Neural cell (in vitro differentiated cells): Measurements from ENCODE around the gene FAM200B. TPM values are rescaled to one million over a fixed set of nuclear protein-coding genes. Genes with fewer than 3 reads are reported as not detected.

Source experiments
- H2AFZ ChIP-seq: fragments of 200-600, 300-800 bp; sonication (generic), shearing (Covaris generic); 2 replicates; pipeline ENCODE4 v1.6.0; 2014; ENCODE audit warnings: low read depth, mild to moderate bottlenecking, antibody characterized with exemption, low read length, moderate library complexity
- H3F3A ChIP-seq: fragments of 200-600 bp; shearing (Covaris generic); 2 replicates; pipeline ENCODE4 v1.6.1; 2016; ENCODE audit warnings: mild to moderate bottlenecking, moderate library complexity, mixed read lengths, antibody characterized with exemption, low read length; ENCODE audit not compliant: insufficient read depth, poor library complexity, severe bottlenecking
- H3K27ac ChIP-seq: fragments of 200-600, 300-800 bp; sonication (generic), shearing (Covaris generic); 2 replicates; pipeline ENCODE4 v1.5.1; 2014; ENCODE audit warnings: mild to moderate bottlenecking, low read length, moderate library complexity
- H3K27me3 ChIP-seq: fragments of 300-800, 200-600 bp; sonication (generic), shearing (Covaris generic); 2 replicates; pipeline ENCODE4 v1.6.0; 2014; ENCODE audit warnings: mild to moderate bottlenecking, low read depth, low read length, moderate library complexity; ENCODE audit not compliant: insufficient read depth
- H3K36me3 ChIP-seq: fragments of 300-800, 200-600 bp; sonication (generic), shearing (Covaris generic); 2 replicates; pipeline ENCODE4 v1.5.1; 2014; ENCODE audit warnings: mild to moderate bottlenecking, antibody characterized with exemption, low read length, moderate library complexity; ENCODE audit not compliant: insufficient read depth
- H3K4me2 ChIP-seq: fragments of 300-800, 200-600 bp; sonication (generic), shearing (Covaris generic); 2 replicates; pipeline ENCODE4 v1.6.0; 2014; ENCODE audit warnings: mild to moderate bottlenecking, low read length
- H3K4me3 ChIP-seq: fragments of 300-800, 200-600 bp; sonication (generic), shearing (Covaris generic); 2 replicates; pipeline ENCODE4 v1.5.1; 2014; ENCODE audit warnings: mild to moderate bottlenecking, low read length, moderate library complexity
- H3K79me2 ChIP-seq: fragments of 200-600 bp; shearing (Covaris generic); replicated peaks from 2 replicates; pipeline ENCODE4 v1.6.0; 2014; ENCODE audit warnings: mild to moderate bottlenecking, low read length, moderate library complexity; ENCODE audit not compliant: insufficient read depth
- H3K9ac ChIP-seq: fragments of 300-800, 200-600 bp; sonication (generic), shearing (Covaris generic); 2 replicates; pipeline ENCODE4 v1.6.1; 2016; ENCODE audit warnings: mild to moderate bottlenecking, low read length, mixed read lengths
- H3K9me2 ChIP-seq: fragments of 200-600 bp; shearing (Covaris generic); 2 replicates; pipeline ENCODE4 v1.6.1; 2016; ENCODE audit warnings: mild to moderate bottlenecking, low read length, mixed read lengths; ENCODE audit not compliant: insufficient read depth
- H3K9me3 ChIP-seq: fragments of 200-600, 300-800 bp; sonication (generic), shearing (Covaris generic); 2 replicates; pipeline ENCODE4 v1.6.1; 2016; ENCODE audit warnings: mild to moderate bottlenecking, mixed run types, low read length, moderate library complexity, mixed read lengths
- H4K20me1 ChIP-seq: fragments of 200-600 bp; shearing (Covaris generic); 2 replicates; pipeline ENCODE4 v1.6.1; 2016; ENCODE audit warnings: mild to moderate bottlenecking, mixed run types; ENCODE audit not compliant: insufficient read depth
- EP300 ChIP-seq: fragments of 450-650 bp; conservative IDR thresholded peaks from 2 replicates; pipeline ENCODE4 v1.6.1; 2014; ENCODE audit warnings: antibody characterized with exemption, mild to moderate bottlenecking, moderate library complexity; ENCODE audit not compliant: poor library complexity, severe bottlenecking
- EZH2 ChIP-seq: fragments of 200-600, 300-800 bp; shearing (Covaris generic), sonication (generic); IDR thresholded peaks from 2 replicates; pipeline ENCODE4 v1.6.1; 2014; ENCODE audit warnings: antibody characterized with exemption, low read length, borderline replicate concordance, mild to moderate bottlenecking; ENCODE audit not compliant: insufficient read depth, poor library complexity, severe bottlenecking
- MXI1 ChIP-seq: fragments of 450-650 bp; conservative IDR thresholded peaks from 2 replicates; pipeline ENCODE4 v1.6.1; 2014; ENCODE audit warnings: antibody characterized with exemption, mild to moderate bottlenecking; ENCODE audit not compliant: poor library complexity, severe bottlenecking
- POLR2AphosphoS5 ChIP-seq: IDR thresholded peaks from 2 replicates; pipeline ENCODE4 v1.6.1; 2012
- RAD21 ChIP-seq: fragments of 450-650 bp; conservative IDR thresholded peaks from 2 replicates; pipeline ENCODE4 v1.6.1; 2014; ENCODE audit warnings: antibody characterized with exemption, mild to moderate bottlenecking, moderate library complexity
- SMC3 ChIP-seq: fragments of 450-650 bp; conservative IDR thresholded peaks from 2 replicates; pipeline ENCODE4 v1.6.1; 2014; ENCODE audit warnings: antibody characterized with exemption, mild to moderate bottlenecking, moderate library complexity; ENCODE audit not compliant: poor library complexity
- TAF1 ChIP-seq: IDR thresholded peaks from 2 replicates; pipeline ENCODE4 v1.6.1; 2012; ENCODE audit warnings: low read depth
- polyA plus RNA-seq: library from polyadenylated mRNA; depleted of rRNA; stranded (reverse); fragments of >200 nt; gene quantifications from 2 replicates; pipeline ENCODE4 v1.2.3, GENCODE V29; 2014
- TF ChIP-seq, protein P1 (sequence below): IDR thresholded peaks from 2 replicates; pipeline ENCODE4 v1.6.1; 2012; ENCODE audit warnings: borderline replicate concordance
- TF ChIP-seq, protein P2 (sequence below): fragments of 450-650 bp; IDR thresholded peaks from 2 replicates; pipeline ENCODE4 v1.5.1; 2014; ENCODE audit warnings: antibody characterized with exemption, mild to moderate bottlenecking, moderate library complexity; ENCODE audit not compliant: poor library complexity, severe bottlenecking

Gene FAM200B
- polyA plus RNA-seq, 1 donor from 2014 or later: 238 TPM

DNA sequence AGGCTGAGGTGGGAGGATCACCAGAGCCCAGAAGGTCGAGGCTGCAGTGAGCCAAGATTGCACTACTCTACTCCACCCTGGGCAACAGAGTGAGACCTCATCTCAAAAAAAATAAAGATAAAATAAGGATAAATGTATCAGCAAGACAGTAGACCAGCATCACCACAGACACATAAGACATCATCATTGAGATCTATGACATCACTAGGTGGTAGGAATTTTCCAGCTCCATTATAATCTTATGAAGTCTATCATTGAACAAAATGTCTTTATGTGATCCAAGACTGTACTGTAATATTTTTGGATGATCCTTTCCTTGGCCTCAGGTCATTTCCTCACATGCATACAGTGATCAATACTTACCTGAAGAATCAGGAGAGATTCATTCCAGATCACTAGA, 8.3 kb upstream of the FAM200B start:
- no peaks in the 10 kb centered on the region for H3K9me3 ChIP-seq
- H3K4me3 ChIP-seq: no peak overlapping the region
- H3K27me3 ChIP-seq: no peaks in the 10 kb centered on the region
- peaks cover 34% of the 10 kb centered on the region for H3K79me2 ChIP-seq
- H3K27ac ChIP-seq: no peak overlapping the region
- no peaks in the 10 kb centered on the region for H4K20me1 ChIP-seq
- TF ChIP-seq MXI1 (no peak), RAD21 (no peak), EP300 (no peak), SMC3 (no peak), TAF1 (no peak), POLR2AphosphoS5 (no peak), EZH2 (no peak)
- TF ChIP-seq, protein P1, sequence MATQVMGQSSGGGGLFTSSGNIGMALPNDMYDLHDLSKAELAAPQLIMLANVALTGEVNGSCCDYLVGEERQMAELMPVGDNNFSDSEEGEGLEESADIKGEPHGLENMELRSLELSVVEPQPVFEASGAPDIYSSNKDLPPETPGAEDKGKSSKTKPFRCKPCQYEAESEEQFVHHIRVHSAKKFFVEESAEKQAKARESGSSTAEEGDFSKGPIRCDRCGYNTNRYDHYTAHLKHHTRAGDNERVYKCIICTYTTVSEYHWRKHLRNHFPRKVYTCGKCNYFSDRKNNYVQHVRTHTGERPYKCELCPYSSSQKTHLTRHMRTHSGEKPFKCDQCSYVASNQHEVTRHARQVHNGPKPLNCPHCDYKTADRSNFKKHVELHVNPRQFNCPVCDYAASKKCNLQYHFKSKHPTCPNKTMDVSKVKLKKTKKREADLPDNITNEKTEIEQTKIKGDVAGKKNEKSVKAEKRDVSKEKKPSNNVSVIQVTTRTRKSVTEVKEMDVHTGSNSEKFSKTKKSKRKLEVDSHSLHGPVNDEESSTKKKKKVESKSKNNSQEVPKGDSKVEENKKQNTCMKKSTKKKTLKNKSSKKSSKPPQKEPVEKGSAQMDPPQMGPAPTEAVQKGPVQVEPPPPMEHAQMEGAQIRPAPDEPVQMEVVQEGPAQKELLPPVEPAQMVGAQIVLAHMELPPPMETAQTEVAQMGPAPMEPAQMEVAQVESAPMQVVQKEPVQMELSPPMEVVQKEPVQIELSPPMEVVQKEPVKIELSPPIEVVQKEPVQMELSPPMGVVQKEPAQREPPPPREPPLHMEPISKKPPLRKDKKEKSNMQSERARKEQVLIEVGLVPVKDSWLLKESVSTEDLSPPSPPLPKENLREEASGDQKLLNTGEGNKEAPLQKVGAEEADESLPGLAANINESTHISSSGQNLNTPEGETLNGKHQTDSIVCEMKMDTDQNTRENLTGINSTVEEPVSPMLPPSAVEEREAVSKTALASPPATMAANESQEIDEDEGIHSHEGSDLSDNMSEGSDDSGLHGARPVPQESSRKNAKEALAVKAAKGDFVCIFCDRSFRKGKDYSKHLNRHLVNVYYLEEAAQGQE: no peak
- TF ChIP-seq, protein P2, sequence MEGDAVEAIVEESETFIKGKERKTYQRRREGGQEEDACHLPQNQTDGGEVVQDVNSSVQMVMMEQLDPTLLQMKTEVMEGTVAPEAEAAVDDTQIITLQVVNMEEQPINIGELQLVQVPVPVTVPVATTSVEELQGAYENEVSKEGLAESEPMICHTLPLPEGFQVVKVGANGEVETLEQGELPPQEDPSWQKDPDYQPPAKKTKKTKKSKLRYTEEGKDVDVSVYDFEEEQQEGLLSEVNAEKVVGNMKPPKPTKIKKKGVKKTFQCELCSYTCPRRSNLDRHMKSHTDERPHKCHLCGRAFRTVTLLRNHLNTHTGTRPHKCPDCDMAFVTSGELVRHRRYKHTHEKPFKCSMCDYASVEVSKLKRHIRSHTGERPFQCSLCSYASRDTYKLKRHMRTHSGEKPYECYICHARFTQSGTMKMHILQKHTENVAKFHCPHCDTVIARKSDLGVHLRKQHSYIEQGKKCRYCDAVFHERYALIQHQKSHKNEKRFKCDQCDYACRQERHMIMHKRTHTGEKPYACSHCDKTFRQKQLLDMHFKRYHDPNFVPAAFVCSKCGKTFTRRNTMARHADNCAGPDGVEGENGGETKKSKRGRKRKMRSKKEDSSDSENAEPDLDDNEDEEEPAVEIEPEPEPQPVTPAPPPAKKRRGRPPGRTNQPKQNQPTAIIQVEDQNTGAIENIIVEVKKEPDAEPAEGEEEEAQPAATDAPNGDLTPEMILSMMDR: no peak
- no peaks in the 10 kb centered on the region for H3F3A ChIP-seq
- H3K9ac ChIP-seq: no peak overlapping the region
- H3K36me3 ChIP-seq: no peaks in the 10 kb centered on the region
- no peak overlapping the region for H2AFZ ChIP-seq
- no peak overlapping the region for H3K4me2 ChIP-seq
- no peaks in the 10 kb centered on the region for H3K9me2 ChIP-seq

DNA sequence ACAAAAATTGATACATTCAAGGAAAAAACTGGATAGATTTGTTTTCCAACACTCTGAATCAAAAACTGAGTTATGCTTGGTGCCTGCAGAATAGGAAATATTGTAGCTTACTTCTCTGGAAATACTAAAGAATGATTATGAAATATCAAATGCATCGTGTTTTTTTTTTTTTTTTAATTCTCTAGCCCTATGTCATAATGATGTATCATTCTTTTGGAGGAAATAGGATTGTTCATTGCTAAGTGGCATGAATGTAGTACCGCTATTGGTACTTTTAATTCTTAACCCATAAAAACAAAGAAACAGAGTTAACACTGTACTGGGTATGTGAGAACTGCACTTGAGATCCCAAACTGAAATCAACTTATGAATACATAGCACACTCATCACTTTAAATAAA, 7.6 kb upstream of the FAM200B start:
- Histone ChIP-seq H3K36me3 (no peaks in the 10 kb centered on the region), H3K4me2 (no peak overlapping the region)
- no peak for TF ChIP-seq POLR2AphosphoS5
- TF ChIP-seq, protein P2: no peak
- TF ChIP-seq EP300: no peak
- TF ChIP-seq RAD21: no peak
- no peak for TF ChIP-seq TAF1
- no peak for TF ChIP-seq SMC3
- TF ChIP-seq MXI1: no peak
- TF ChIP-seq, protein P1: no peak
- TF ChIP-seq EZH2: no peak

More for the DNA sequence above, 7.6 kb upstream of the FAM200B start:
- H3K9me2 ChIP-seq: no peaks in the 10 kb centered on the region
- no peaks in the 10 kb centered on the region for H3K27me3 ChIP-seq
- peaks cover 35% of the 10 kb centered on the region for H3K79me2 ChIP-seq
- no peak overlapping the region for H2AFZ ChIP-seq
- H3F3A ChIP-seq: no peaks in the 10 kb centered on the region
- no peak overlapping the region for H3K9ac ChIP-seq
- H3K9me3 ChIP-seq: no peaks in the 10 kb centered on the region
- no peaks in the 10 kb centered on the region for H4K20me1 ChIP-seq
- no peak overlapping the region for H3K27ac ChIP-seq
- no peak overlapping the region for H3K4me3 ChIP-seq
